Caco-2 (cell line): ENCODE measurements around the gene BTNL8. TPM values are rescaled to one million over a fixed set of nuclear protein-coding genes. Genes with fewer than 3 reads are reported as not detected.

ENCODE experiments used
- BruUV-seq: library from RNA; stranded (reverse); fragments of 400-500 nt; replicated peaks from 2 replicates; lab custom pipeline; 2021; lab: Mats Ljungman, UMichigan
- CTCF ChIA-PET: fragments of 300-600 bp; sonication (Branson Sonifier 250); formaldehyde crosslinking; loops from one replicate; lab custom pipeline; 2022; ENCODE audit warnings: antibody characterized with exemption; lab: Charles Lee
- POLR2A ChIA-PET: fragments of 300-600 bp; sonication (Branson Sonifier 250); formaldehyde crosslinking; loops from one replicate; lab custom pipeline; 2022; ENCODE audit warnings: antibody characterized with exemption; lab: Charles Lee
- DNase-seq, 2 experiments: peaks; one replicate each; pipeline versions ENCODE4 v3.0.0 to v3.0.0-alpha.2; 2020 to 2022
- H3K27me3 ChIP-seq: replicated peaks from 2 replicates; pipeline ENCODE4 v1.6.0; 2011; ENCODE audit warnings: low read length; ENCODE audit not compliant: control insufficient read depth, insufficient read depth
- H3K36me3 ChIP-seq: 2 replicates; pipeline ENCODE4 v1.5.1; 2011; ENCODE audit warnings: low read length; ENCODE audit not compliant: control insufficient read depth, insufficient read depth
- H3K4me1 ChIP-seq: fragments of 250-450 bp; sonication (Bioruptor Pico); 2 replicates; pipeline ENCODE4 v1.5.1; 2020; ENCODE audit warnings: mild to moderate bottlenecking
- H3K4me3 ChIP-seq: 2 replicates; pipeline ENCODE4 v1.5.1; 2011; ENCODE audit warnings: low read depth, mild to moderate bottlenecking, control low read depth, low read length
- H3K9me3 ChIP-seq: fragments of 250-450 bp; sonication (Bioruptor Pico); 2 replicates; pipeline ENCODE4 v1.5.1; 2020; ENCODE audit warnings: mild to moderate bottlenecking, moderate library complexity
- H3K27ac Mint-ChIP-seq: one replicate; pipeline ENCODE4 v1.8.0; 2022; ENCODE audit warnings: mixed read lengths; ENCODE audit not compliant: unreplicated experiment
- H3K27me3 Mint-ChIP-seq: one replicate; pipeline ENCODE4 v1.8.0; 2022; ENCODE audit warnings: mixed read lengths; ENCODE audit not compliant: insufficient read depth, unreplicated experiment
- H3K36me3 Mint-ChIP-seq: one replicate; pipeline ENCODE4 v1.8.0; 2022; ENCODE audit warnings: mild to moderate bottlenecking, mixed read lengths; ENCODE audit not compliant: insufficient read depth, unreplicated experiment
- H3K4me1 Mint-ChIP-seq: one replicate; pipeline ENCODE4 v1.8.0; 2022; ENCODE audit warnings: low read depth, mixed read lengths; ENCODE audit not compliant: unreplicated experiment
- H3K4me3 Mint-ChIP-seq: one replicate; pipeline ENCODE4 v1.8.0; 2022; ENCODE audit warnings: mild to moderate bottlenecking, moderate library complexity, mixed read lengths; ENCODE audit not compliant: unreplicated experiment
- H3K9me3 Mint-ChIP-seq: one replicate; pipeline ENCODE4 v1.8.0; 2022; ENCODE audit warnings: mixed read lengths; ENCODE audit not compliant: unreplicated experiment
- CTCF ChIP-seq, 2 experiments: fragments of 200-600 bp in 1 of 2; IDR thresholded peaks; 1 replicate in 1 of 2; 2 replicates in 1 of 2; pipeline versions ENCODE4 v1.5.1 to v1.8.0; 2011 to 2022; ENCODE audit warnings: antibody characterized with exemption in 1 of 2, control low read depth in 1 of 2, inconsistent platforms in 1 of 2, low read depth in 1 of 2, low read length in 1 of 2, mild to moderate bottlenecking in 1 of 2, moderate library complexity in 1 of 2; ENCODE audit not compliant: insufficient read depth in 1 of 2, severe bottlenecking in 1 of 2, unreplicated experiment in 1 of 2
- intact Hi-C: fragments of 100-400 bp; cut with micrococcal nuclease; formaldehyde crosslinking; loops from one replicate; pipeline ENCODE4 v1.10.0; 2022; ENCODE audit not compliant: unreplicated experiment
- total RNA-seq: library from RNA; stranded (reverse); gene quantifications from 2 replicates; pipeline ENCODE4 v1.2.3, GENCODE V29; 2022

BTNL8 gene
- total RNA-seq, 1 experiment from 2014 or later, result 6.0 TPM

GRCh38 chr5:180909782-180910181, 10.8 kb downstream of the BTNL8 start:
- ChIA-PET CTCF (no interaction called here), POLR2A (no interaction called here)
- Histone ChIP-seq H3K27me3 (no peaks in the 10 kb centered on the region), H3K36me3 (no peaks in the 10 kb centered on the region), H3K4me3 (no peak overlapping the region), H3K9me3 (no peaks in the 10 kb centered on the region), H3K4me1 (no peaks in the 10 kb centered on the region)
- TF ChIP-seq CTCF (IDR thresholded peaks at IDR 0.05; ENCODE audit: insufficient read depth in 1 of 2, low read depth in 1 of 2, low read length in 1 of 2, severe bottlenecking in 1 of 2, unreplicated experiment in 1 of 2), result no peak
- BruUV-seq, result no TSS peak
- no peaks in the 10 kb centered on the region for H3K9me3 Mint-ChIP-seq
- intact Hi-C loops, result no loop called here
- H3K27ac Mint-ChIP-seq, result no peak overlapping the region
- DNase-seq, result no peak
- no peaks in the 10 kb centered on the region for H3K27me3 Mint-ChIP-seq
- no peaks in the 10 kb centered on the region for H3K36me3 Mint-ChIP-seq
- no peaks in the 10 kb centered on the region for H3K4me1 Mint-ChIP-seq
- H3K4me3 Mint-ChIP-seq, result no peak overlapping the region

DNA sequence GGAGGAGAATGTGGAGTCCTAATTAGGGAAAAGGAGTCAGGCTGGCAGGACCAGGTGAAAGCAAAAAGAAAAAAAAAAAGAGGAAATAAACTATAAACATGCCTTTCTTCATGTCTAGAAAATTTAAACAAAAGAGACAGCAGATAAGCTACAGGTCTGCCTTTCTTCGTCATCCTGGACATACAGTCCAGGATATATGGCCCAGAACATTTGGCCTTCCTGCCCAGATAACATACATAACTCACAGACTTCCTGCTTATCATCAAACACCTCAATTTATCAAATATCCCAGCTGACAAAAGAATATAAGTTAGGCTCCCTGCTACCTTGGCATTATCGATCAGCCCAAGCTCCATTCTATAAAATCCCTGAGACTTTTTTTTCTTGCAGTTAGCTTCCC, 11.2 kb downstream of the BTNL8 start:
- Histone ChIP-seq H3K27me3 (no peaks in the 10 kb centered on the region), H3K4me1 (no peaks in the 10 kb centered on the region), H3K9me3 (no peaks in the 10 kb centered on the region), H3K4me3 (no peak overlapping the region), H3K36me3 (no peaks in the 10 kb centered on the region)
- Mint-ChIP-seq H3K4me1 (no peaks in the 10 kb centered on the region), H3K27me3 (no peaks in the 10 kb centered on the region), H3K27ac (no peak overlapping the region), H3K36me3 (no peaks in the 10 kb centered on the region), H3K9me3 (no peaks in the 10 kb centered on the region), H3K4me3 (no peak overlapping the region)
- CTCF ChIA-PET, result no interaction called here
- POLR2A ChIA-PET, result no interaction called here
- BruUV-seq, result no TSS peak
- no peak for DNase-seq
- intact Hi-C loops, result no loop called here
- no peak for TF ChIP-seq CTCF (IDR thresholded peaks at IDR 0.05; ENCODE audit: insufficient read depth in 1 of 2, low read depth in 1 of 2, low read length in 1 of 2, severe bottlenecking in 1 of 2, unreplicated experiment in 1 of 2)

DNA sequence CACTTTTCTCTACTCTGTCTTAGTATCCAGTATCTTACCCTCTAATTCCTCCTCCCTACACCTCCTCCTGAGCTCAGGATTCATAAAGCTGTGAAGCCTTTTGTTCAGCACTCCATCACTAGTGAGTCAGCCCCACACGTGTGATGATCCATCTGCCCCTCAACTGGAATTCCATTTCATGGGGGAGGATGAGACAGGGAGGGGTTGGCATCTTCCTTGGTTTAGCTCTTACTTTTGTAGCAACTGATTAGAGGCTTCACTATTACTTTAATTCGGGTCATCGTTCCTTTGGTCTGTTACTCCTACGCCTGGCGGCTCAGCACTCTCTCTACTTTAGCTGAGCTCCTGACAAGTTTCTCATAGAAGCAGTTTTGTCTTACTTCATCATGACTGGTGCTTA, 11.8 kb downstream of the BTNL8 start:
- ChIA-PET CTCF (no interaction called here), POLR2A (no interaction called here)
- no peak for TF ChIP-seq CTCF (IDR thresholded peaks at IDR 0.05; ENCODE audit: insufficient read depth in 1 of 2, low read depth in 1 of 2, low read length in 1 of 2, severe bottlenecking in 1 of 2, unreplicated experiment in 1 of 2)
- Mint-ChIP-seq H3K27ac (no peak overlapping the region), H3K27me3 (no peaks in the 10 kb centered on the region), H3K4me1 (peaks cover 2% of the 10 kb centered on the region), H3K4me3 (no peak overlapping the region), H3K9me3 (peaks cover 3% of the 10 kb centered on the region), H3K36me3 (no peaks in the 10 kb centered on the region)
- no peak overlapping the region for H3K4me3 ChIP-seq
- intact Hi-C loops, result no loop called here
- DNase-seq, result no peak
- no peaks in the 10 kb centered on the region for H3K9me3 ChIP-seq
- no peaks in the 10 kb centered on the region for H3K4me1 ChIP-seq
- no peaks in the 10 kb centered on the region for H3K27me3 ChIP-seq
- H3K36me3 ChIP-seq, result no peaks in the 10 kb centered on the region
- BruUV-seq, result no TSS peak
